ENCODE data around the gene ARMC9.

DNA sequence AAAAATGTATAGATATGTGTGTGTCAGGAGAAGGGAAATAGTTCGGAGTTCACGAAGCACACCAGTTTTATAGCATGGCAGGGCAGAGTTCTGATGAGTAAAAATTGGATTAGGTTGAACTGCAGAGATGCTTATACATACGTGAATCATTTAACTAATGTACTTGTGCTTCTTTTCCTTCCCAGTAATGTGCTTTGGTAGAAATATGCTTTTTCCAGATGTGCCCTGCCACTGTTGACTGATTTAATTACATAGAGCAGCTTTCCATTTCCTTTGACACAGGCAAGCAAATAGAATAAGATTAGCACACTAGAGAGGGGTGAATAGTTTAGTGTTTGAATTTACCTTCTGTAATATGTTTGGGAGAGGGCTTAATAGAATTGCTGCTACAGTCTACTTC is 28.9 kb upstream of the ARMC9 start:
- TF ChIP-seq, protein P1, sequence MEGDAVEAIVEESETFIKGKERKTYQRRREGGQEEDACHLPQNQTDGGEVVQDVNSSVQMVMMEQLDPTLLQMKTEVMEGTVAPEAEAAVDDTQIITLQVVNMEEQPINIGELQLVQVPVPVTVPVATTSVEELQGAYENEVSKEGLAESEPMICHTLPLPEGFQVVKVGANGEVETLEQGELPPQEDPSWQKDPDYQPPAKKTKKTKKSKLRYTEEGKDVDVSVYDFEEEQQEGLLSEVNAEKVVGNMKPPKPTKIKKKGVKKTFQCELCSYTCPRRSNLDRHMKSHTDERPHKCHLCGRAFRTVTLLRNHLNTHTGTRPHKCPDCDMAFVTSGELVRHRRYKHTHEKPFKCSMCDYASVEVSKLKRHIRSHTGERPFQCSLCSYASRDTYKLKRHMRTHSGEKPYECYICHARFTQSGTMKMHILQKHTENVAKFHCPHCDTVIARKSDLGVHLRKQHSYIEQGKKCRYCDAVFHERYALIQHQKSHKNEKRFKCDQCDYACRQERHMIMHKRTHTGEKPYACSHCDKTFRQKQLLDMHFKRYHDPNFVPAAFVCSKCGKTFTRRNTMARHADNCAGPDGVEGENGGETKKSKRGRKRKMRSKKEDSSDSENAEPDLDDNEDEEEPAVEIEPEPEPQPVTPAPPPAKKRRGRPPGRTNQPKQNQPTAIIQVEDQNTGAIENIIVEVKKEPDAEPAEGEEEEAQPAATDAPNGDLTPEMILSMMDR (IDR thresholded peaks at IDR 0.05): no peak
- TF ChIP-seq POLR2A (IDR thresholded peaks at IDR 0.05): no peak

Measured in heart left ventricle (tissue), 13 donors.